Stimulated activated CD4-positive, alpha-beta T cell treated with anti-CD3 and anti-CD28 coated beads, TNF-alpha, amount 100 ng/mL, for 4 hours (primary cell): ENCODE measurements around the gene GABARAPL1.
"Not testable (repeated sequence)": the region's sequence is repeated elsewhere in the genome, so short reads cannot be mapped to it uniquely, and the experiment has no call there.

ENCODE experiments used
- DNase-seq, 3 experiments: peaks; one replicate each; pipeline ENCODE4 v3.0.0-alpha.2; 2020; ENCODE audit warnings: low read depth in 3 of 3

The GABARAPL1 gene

DNA sequence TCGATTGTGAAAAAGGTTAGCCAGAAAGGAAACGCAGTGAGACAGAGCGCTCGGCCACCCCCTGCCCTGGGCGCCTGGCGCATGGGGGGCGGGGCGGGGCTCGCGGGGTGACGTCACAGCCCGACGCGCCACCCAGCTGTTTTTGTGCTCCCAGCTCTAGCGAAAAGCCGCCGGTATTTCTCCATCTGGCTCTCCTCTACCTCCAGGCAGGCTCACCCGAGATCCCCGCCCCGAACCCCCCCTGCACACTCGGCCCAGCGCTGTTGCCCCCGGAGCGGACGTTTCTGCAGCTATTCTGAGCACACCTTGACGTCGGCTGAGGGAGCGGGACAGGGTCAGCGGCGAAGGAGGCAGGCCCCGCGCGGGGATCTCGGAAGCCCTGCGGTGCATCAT, at the start of gene GABARAPL1:
Gene GABARAPL1, plus strand, starts transcription at position 139 of the 393 bp plus-strand sequence. Its CDS starts 253 bp downstream, at position 392.
- peak; percentile 55 to 59 (median 58) for DNase-seq

DNA sequence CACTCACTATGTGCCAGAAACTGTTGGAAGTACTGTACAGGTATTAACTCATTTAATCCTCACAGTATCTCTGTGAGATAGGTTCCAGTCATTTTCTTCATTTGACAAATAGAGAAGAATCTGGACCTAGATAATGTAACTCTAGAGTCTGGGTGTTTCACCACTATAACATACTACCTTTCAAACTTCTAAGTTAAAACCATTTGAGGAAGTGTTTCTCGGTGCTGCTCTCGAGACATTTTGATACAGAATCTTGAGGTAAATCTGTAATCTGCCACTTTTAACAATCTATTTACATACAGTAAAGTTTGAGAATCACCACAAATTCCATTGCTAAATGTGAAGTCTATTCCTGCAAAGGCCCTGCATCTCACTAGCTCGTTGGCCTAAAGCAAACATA, 49.6 kb upstream of the GABARAPL1 start:
- DNase-seq = no peak

DNA sequence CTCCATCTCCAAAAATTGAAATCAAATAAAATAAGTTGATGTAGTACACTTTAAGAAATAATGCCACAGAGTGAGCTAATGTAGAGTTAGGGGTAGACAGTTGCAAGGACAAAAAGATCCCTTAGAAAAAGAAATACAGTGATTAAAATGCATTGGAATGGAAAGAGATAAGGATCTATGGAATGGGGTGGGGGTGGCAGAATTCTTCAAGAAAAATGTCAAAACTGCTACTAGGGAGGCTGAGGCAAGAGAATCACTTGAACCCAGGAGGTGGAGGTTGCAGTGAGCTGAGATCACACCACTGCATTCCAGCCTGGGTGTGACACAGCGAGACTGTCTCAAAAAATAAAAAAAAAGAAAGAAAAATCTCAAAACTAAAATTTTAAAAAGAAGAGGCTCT, 47.3 kb upstream of the GABARAPL1 start:
- no peak for DNase-seq

DNA sequence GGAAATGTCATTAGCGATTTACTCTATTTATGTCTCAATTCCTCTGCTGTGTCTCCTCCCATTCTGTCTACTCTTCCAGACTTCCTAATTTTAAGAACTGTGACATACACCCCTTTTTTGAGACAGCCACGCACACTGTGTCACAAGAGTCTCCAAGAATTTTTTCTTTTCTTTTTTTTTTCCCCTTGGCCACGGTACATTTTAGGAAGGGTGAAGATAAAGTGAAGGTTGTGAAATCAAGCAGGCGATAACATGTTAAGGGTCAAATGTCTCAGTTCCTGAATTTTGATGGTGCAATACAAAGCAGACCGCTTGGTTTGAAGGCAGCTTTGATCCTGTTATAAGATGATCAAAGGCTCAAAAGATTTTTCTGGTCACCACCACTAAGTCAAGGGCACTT, 45.1 kb upstream of the GABARAPL1 start:
- DNase-seq = no peak

DNA sequence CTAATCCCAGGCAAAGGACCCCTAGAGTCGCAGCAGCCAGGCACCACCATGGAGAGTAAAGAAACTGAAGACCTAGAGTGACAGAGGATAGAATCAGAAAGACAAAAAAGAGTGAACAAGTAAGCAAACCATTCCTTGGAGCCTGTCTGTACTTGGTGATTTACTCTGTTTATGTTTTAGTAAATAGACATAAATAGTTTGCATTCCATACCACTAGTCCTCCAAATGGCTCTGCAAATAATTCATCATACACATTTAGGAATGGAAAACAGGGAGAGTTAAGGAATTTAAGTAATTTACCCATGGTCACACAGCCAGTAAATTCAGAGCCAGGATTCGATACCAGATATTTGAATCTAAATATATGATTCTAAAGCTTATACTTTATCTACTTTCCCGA, 43.6 kb upstream of the GABARAPL1 start:
- no peak for DNase-seq

DNA sequence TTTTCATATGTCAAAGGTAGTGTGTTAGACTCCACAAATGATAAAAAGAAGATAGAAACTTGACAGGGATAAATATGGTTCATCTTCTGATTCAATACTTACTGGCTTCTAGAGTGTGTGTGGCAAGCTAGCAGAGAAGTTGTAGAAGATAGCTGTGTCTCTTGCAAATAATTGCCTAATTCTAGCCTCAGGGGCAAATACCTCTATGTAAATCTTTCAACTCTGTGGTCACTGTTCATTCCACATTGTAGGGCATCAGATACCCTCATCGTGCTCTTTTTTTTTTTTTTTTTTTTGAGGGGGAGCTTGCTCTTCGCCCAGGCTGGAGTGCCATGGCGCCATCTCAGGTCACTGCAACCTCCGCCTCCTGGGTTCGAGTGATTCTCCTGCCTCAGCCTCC, 42.5 kb upstream of the GABARAPL1 start:
- no peak for DNase-seq

DNA sequence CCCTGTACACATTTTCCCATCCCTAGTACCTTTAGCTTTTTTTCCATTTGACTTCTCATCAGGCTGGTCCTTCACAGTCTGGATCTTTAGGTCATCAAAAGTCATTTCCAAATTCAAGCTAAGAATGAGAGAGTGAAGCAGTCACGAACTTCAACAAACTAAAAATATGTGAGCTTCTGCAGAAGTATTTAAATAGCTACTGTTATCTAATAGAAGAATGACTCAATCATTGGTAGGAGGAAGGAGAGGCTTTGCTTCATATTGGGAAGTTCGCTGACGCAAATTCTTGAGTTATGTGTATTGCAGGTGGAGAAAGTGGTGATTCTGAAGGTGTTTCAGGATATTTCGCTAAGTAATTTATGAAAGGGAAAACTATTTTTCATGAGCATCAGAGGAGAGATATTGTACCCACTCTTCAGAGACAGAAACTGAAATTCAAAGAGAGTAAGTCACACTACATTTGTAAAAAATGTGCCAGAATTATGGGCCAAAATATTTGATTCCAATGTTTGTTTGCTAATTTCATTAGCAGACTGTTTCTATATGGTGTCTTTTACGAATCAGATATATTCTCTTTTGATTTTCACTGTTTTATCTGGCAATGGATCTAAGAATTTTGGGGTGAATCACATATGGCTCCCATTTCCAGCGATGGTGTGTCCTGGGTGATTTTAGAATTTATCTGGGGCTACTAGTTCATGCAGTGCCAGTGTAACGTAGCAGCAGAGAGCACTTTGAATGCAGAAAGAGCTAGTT, 40.5 kb upstream of the GABARAPL1 start, which contains the start of gene OLR1:
Gene OLR1, minus strand, starts transcription at position 160 of the 756 bp plus-strand sequence. Its CDS starts 55 bp downstream, at position 105.
- no peak for DNase-seq

DNA sequence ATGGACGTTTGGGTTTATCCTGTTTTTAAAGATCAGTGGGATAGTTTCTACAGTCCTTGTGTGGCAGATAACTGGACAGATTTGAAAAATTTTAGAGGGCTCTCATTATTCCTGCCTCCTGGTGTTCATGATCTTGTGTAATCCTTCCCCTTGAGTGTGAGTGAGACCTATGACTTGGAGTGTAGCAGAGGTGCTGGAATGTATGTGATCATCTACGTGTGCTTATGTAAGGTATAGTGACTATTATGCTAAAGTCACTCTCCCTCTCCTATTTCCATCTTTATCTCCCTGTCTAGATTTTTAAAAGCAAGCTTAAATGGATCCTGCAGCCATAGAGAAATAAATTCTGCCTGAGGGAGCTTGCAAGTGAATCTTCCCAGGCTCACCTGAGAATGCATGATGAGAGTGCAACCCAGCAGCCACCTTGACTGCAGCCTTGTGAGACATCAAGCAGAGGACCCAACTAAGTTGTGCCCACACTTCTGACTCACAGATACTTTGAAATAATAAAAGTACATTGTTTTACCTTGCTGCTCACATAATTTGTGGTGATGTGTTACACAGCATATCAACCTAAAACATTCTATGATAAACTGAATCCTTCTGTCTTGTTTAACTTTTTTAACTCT, 37.6 kb upstream of the GABARAPL1 start:
- no peak for DNase-seq

DNA sequence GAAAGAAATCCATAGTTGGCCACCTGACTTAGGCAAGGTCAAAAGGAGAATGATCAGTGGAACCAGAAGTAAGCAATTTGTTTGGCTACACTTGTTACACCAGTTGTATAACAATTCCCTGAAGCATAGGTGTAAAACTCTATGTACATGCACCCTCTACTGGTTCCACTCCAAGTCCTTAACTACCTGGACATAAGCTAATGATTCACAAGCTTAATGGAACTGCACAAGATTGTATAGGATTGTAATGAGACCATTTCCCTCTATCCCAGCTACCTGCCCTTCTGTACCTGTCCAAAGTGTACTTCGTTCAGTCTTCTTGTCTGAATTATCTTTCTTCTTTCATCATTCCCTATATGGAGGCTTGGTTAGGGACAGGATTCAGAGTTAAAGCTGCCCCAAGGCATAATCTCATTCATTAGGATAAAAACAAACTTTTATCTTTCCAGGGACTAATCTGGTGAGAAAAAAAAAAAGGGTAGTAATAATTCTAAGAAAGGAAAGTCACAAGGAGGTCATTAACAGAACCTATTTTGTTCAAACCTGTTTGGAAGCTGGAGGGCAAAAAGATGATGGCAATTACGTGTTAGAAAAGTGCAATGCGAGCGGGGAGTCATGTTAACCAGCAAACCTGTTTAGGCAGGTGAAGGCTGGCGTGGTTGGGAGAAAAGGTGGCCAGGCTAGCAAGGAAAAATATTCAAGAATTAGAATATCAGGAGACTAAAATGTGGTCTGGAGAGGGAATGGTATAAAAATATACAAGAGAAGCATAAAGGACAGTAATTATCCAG, 36.6 kb upstream of the GABARAPL1 start:
- DNase-seq = no peak

DNA sequence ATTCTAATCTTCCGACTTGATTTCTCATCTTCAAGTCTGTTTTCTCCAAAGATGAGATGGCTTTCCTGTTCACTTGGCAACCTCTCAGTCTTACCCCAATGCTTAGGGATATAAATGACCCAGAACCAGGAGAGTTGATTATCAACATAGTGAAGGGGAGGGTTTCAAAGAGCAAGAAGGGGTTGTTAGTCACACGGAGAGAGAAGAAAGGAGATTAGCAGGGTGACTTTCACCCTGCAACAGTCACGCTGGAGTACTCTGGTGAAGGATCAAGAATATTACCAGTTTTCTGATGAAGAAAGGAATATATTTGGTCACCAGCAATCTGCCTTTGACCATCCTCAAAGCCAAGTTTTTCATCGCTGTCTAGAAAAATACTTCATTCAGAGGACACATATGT, 33.9 kb upstream of the GABARAPL1 start, which contains the start of gene TMEM52B:
Gene TMEM52B, plus strand, starts transcription at position 212 of the 400 bp plus-strand sequence. CDS start 543 bp downstream, outside the sequence.
- no peak for DNase-seq

DNA sequence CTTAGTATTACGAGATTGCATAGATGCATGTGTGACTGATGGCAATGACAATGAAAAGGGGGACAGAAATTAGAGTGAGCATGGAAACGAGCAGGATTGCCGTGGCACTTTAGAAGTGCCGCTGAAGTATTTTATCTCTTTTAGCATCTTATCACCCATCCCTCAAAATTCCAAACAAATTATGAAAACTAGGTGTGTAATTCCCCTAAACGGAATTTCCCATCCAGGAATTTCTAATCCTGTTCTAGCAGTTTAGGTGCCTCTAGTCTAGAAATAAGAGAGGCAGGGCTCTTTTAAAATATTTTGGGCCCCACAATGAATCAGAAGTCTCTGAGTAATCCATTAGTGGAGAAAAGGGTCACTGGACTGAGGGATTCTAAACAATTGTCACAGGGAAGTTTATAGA, 32.9 kb upstream of the GABARAPL1 start:
- DNase-seq = no peak

DNA sequence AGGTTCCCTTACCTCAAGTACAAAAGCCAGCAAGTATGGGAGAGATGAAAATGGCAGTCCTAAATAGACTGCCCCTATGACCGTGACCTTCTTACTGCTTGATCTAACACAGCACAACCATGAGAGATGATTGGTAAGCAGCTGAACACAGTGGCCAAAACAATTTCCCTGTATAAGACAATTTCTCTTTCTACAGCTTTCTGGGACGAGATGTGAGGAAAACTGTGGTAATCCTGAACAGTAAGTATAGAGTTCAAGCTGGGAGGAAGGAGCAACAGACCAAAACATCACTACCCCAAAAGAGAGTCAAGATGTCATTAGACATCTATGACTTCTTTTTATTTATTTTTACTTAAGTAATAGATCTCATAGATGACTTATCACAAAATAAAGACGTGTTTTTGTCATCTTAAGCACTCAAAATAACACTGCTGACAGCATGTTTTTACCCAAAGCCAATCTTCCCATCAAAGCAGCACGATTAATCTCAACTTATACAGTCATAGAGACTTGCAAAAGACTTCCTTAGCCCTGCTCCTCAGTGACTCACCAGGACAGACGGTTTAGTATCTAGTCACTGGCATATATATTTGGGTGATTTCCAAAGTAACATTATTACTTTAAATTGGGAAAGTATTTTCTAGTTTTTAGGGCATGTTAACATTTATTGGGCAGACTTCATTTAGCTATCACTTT, 30.2 kb upstream of the GABARAPL1 start:
- DNase-seq = no peak

DNA sequence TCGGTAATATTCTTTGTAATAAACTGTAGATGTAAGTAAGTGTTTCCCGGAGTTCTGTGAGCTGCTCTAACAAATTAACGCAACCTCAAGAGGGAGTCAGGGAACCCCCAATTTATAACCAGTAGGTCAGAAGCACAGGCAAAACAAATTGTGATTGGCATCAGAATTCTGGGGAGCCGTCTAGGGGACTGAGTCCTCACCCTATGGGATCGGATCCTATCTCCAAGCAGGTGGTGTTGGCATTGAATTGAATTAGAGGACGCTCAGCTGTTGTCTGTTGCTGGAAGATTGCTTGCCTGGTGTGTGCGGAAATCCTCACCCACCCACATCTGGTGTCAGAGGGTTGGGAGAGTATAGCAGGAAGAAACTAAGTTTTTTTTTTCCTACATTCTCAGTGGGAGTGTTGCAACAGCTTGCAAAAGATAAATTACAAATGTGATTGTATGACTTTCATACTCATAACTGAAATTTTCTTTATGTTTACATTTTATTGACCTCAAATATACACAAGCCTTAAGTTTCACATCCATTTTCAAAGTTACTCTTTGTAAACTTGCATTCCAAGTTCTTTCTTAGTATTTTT, 28.3 kb upstream of the GABARAPL1 start:
- no peak for DNase-seq

DNA sequence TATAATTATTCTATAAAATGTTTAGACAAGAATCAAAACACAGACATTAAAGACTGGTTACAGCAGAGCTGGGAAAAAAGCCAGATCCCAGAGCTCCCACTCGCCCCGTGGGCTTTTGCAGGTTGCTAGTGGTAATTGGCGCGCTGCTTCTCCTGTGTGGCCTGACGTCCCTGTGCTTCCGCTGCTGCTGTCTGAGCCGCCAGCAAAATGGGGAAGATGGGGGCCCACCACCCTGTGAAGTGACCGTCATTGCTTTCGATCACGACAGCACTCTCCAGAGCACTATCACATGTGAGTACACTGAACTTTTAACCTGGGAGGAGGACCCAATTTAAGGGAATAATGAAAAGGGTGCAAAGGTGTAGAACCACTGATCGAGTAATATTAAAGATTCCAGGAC, 26.4 kb upstream of the GABARAPL1 start:
- no peak for DNase-seq

DNA sequence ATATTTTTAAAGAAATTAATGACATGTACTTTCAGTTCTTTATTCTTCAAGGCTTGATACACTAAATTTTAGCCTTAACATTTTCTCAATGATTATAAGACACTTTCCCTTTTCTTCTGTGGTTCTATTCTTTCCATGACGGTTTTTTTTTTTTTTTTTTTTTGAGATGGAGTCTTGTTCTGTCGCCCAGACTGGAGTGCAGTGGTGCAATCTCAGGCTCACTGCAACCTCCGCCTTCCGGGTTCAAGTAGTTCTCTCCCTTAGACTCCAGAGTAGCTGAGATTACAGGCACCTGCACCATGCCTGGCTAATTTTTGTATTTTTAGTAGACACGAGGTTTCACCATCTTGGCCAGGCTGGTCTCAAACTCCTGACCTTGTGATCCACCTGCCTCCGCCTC, 25.7 kb upstream of the GABARAPL1 start:
- DNase-seq = not testable (repeated sequence)

DNA sequence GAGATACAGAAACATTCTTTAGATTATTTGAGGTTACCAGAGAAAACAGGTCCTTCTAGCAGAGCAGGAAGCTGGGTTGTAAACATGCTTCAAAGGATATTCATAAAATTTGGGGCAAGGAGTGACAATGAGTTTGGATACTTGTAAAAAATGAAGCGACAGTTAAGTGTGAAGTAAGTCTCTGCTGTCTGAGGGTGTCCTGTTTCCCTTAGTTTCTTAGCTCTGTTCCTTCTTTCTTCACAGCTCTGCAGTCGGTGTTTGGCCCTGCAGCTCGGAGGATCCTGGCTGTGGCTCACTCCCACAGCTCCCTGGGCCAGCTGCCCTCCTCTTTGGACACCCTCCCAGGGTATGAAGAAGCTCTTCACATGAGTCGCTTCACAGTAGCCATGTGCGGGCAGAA, 23.0 kb upstream of the GABARAPL1 start:
- no peak for DNase-seq

DNA sequence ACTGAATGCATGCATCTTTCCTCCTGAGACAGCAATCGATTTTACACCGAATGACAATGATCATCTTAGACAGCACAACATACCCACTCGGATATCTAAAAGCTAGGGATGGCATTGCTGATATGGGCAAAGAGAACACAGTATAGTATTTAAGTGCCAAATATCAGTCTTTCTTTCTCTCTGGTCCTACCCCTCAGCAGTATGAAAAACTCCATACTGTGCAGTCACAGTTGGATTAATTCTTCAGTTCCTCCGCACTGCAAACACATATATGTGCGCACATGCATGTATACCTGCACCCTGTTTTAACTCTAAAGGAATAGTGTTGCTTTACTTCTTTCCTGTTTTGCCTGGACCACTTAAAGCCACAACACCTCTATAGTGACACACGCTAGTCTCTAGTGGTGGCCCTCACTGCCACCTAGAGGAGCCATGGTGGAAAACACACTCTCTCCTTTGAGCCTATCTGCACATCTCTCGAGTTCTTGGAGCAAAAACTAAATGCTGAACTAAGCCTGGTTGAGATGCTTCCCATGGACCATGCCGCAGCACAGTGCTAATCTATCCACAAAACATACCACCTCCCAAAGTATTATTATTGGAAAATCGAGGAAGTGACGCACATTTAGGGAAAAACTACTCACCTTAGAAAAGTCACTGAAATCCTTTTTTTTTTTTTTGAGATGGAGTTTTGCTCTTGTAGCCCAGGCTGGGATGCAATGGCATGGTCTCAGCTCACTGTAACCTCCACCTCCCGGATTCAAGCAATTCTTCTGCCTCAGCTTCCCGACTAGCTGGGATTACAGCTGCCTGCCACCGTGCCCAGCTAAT, 21.9 kb upstream of the GABARAPL1 start:
- DNase-seq = peak in 1 of 3 experiments; percentile 25

DNA sequence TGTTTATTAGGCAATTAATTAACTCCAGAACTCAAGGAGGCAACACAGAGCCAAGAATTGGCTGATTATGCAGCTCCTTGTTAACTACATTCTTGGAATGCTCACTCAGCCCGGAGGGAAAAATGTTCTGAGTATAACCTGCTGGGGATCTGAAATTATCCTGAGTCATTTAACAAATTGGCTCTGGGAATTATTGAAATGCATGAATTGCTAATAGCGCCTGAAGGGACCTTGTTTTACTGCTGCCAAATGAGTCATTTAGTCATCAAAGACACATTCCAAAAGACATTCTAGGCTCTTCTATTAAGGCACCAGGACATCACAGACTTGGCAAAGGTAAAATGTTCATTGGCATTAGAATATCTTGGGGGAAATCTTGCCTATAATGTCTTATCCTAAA, 20.8 kb upstream of the GABARAPL1 start:
- no peak for DNase-seq

DNA sequence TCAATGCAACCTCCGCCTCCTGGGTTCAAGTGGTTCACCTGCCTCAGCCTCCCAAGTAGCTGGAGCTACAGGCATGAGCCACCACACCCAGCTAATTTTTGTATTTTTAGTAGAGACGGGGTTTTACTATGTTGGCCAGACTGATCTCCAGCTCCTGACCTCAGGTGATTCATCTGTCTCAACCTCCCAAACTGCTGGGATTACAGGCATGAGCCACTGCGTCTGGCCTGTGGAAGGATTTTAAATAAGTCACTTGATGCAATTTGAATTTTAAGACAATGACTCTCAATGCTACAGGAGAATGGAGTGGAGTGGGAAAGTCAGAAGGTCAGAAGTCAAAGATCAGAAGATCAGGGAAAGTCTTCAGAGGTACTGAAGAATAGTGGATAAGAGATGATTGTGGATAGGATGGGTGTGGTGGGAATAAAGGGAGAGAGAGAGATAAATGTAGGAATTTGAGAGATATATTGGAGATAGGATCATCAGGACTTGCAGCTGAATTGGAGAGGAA, 18.5 kb upstream of the GABARAPL1 start:
- DNase-seq = no peak

DNA sequence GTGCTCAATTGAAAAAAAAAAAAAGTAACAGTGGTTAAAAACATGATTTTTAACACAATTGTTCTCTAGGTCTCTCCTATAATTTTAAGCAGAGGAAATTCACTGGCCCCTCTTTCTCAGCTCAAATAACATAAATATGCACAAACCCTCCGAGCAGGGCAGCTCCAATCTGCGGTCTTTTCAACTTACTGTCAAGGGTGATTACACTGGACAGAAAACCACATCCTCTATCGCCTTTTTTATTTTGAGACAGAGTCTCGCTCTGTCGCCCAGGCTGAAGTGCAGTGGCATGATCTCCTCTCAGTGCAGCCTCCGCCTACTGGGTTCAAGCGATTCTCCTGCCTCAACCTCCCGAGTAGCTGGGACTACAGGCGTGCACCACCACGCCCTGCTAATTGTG, 16.5 kb upstream of the GABARAPL1 start:
- no peak for DNase-seq
